ENCODE measurements around the gene CDK5RAP1. TPM values are rescaled to one million over a fixed set of nuclear protein-coding genes. Genes with fewer than 3 reads are reported as not detected.
"Not testable (repeated sequence)": the region's sequence is repeated elsewhere in the genome, so short reads cannot be mapped to it uniquely, and the experiment has no call there.

CDK5RAP1 gene
- total RNA-seq, 2 donors from 2014 or later = 45.2 to 59.7 TPM

GRCh38 chr20:33433465-33434234 lies 32.3 kb upstream of the CDK5RAP1 start:
- Histone ChIP-seq H3K36me3 (ENCODE audit: control insufficient read depth, insufficient read depth, low read length) (no peaks in the 10 kb centered on the region), H3K9ac (ENCODE audit: extremely low read depth, low read length, poor library complexity, severe bottlenecking) (no peak overlapping the region), H3K27ac (ENCODE audit: low read depth, low read length) (no peak overlapping the region), H3K9me3 (ENCODE audit: control insufficient read depth, low read length) (no peaks in the 10 kb centered on the region), H3K4me1 (ENCODE audit: control insufficient read depth, insufficient read depth, low read length) (no peaks in the 10 kb centered on the region), H3K27me3 (ENCODE audit: control insufficient read depth, insufficient read depth, low read length, poor library complexity, severe bottlenecking) (no peaks in the 10 kb centered on the region), H3K4me3 (ENCODE audit: low read length) (no peak overlapping the region)
- TF ChIP-seq CTCF (conservative IDR thresholded peaks at IDR 0.05) = no peak
- peaks cover 2% of the 10 kb centered on the region for H3K9me3 Mint-ChIP-seq
- peaks cover 11% of the 10 kb centered on the region for H3K36me3 Mint-ChIP-seq (ENCODE audit: low read depth)
- no peak for DNase-seq
- H3K4me1 Mint-ChIP-seq = no peaks in the 10 kb centered on the region
- H3K4me3 Mint-ChIP-seq = no peak overlapping the region
- H3K27ac Mint-ChIP-seq = no peak overlapping the region
- H3K27me3 Mint-ChIP-seq (ENCODE audit: insufficient read depth) = no peaks in the 10 kb centered on the region
- WGBS, 2 experiments (ENCODE audit: insufficient coverage in 1 of 2, insufficient read length in 1 of 2) = 90 to 93% methylated on average over 4 to 8 of the region's 8 CpGs

DNA sequence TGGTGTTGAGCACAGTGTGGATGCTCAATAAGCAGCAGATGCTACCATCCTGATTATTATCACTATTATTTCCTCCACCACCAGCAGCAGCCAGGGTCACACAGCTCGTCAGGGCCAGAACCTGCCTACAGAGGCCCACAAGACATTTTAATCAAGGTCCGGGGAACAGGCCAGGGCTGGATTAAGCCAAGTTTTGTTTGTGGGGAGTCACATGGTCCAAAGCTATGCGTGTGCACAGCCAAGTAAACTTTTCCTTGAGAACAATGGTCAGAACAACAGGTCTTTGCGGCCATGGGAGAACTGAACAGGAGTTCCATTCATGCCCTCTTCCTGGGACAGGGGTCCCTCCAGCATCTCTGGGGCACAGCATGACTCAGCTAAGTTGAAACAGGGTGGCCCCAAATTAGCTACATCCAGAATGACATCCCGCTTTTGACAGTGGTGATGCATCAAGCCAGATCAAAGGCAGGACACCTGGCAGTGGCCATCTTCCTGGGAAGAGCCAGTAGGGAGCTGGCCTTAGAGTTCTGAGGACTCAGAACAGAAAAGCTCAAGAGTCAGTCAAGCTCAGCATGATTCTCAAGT lies 30.6 kb upstream of the CDK5RAP1 start:
- WGBS, 2 experiments (ENCODE audit: insufficient coverage in 1 of 2, insufficient read length in 1 of 2) = 90 to 91% methylated on average over 5 of the region's 5 CpGs
- no peaks in the 10 kb centered on the region for H3K36me3 ChIP-seq (ENCODE audit: control insufficient read depth, insufficient read depth, low read length)
- H3K4me3 Mint-ChIP-seq = no peak overlapping the region
- H3K4me3 ChIP-seq (ENCODE audit: low read length) = no peak overlapping the region
- H3K27ac ChIP-seq (ENCODE audit: low read depth, low read length) = no peak overlapping the region
- TF ChIP-seq CTCF (conservative IDR thresholded peaks at IDR 0.05) = no peak
- H3K9ac ChIP-seq (ENCODE audit: extremely low read depth, low read length, poor library complexity, severe bottlenecking) = no peak overlapping the region
- no peaks in the 10 kb centered on the region for H3K27me3 ChIP-seq (ENCODE audit: control insufficient read depth, insufficient read depth, low read length, poor library complexity, severe bottlenecking)
- H3K4me1 Mint-ChIP-seq = no peaks in the 10 kb centered on the region
- no peaks in the 10 kb centered on the region for H3K9me3 ChIP-seq (ENCODE audit: control insufficient read depth, low read length)
- peaks cover 2% of the 10 kb centered on the region for H3K9me3 Mint-ChIP-seq
- H3K36me3 Mint-ChIP-seq (ENCODE audit: low read depth) = peaks cover 11% of the 10 kb centered on the region
- no peaks in the 10 kb centered on the region for H3K27me3 Mint-ChIP-seq (ENCODE audit: insufficient read depth)
- H3K4me1 ChIP-seq (ENCODE audit: control insufficient read depth, insufficient read depth, low read length) = no peaks in the 10 kb centered on the region
- no peak for DNase-seq
- H3K27ac Mint-ChIP-seq = no peak overlapping the region

DNA sequence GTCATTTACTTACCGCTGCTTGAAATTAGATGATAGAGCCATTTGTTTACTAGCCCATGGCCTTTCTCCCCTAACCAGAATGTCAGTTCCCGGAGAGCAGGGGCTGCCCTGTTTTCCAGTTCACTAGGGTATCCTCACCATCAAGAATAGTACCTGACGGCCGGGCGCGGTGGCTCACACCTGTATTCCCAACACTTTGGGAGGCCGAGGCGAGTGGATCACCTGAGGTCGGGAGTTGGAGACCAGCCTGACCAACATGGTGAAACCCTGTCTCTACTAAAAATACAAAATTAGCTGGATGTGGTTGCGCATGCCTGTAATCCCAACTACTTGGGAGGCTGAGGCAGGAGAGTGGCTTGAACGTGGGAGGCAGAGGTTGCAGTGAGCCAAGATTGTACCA lies 22.6 kb upstream of the CDK5RAP1 start:
- not testable (repeated sequence) for H3K36me3 ChIP-seq (ENCODE audit: control insufficient read depth, insufficient read depth, low read length); DNase-seq; H3K27ac Mint-ChIP-seq; H3K9me3 Mint-ChIP-seq; H3K27ac ChIP-seq (ENCODE audit: low read depth, low read length); H3K36me3 Mint-ChIP-seq (ENCODE audit: low read depth); H3K4me1 ChIP-seq (ENCODE audit: control insufficient read depth, insufficient read depth, low read length); H3K9ac ChIP-seq (ENCODE audit: extremely low read depth, low read length, poor library complexity, severe bottlenecking); H3K27me3 Mint-ChIP-seq (ENCODE audit: insufficient read depth); H3K4me3 ChIP-seq (ENCODE audit: low read length); H3K4me3 Mint-ChIP-seq; H3K27me3 ChIP-seq (ENCODE audit: control insufficient read depth, insufficient read depth, low read length, poor library complexity, severe bottlenecking); H3K9me3 ChIP-seq (ENCODE audit: control insufficient read depth, low read length); H3K4me1 Mint-ChIP-seq
- WGBS, 2 experiments (ENCODE audit: insufficient coverage in 1 of 2, insufficient read length in 1 of 2) = 95 to 98% methylated on average over 11 of the region's 11 CpGs
